C4-2B (cell line): Measurements from ENCODE around the gene SCAF1.

Experiments used
- H3K27ac ChIP-seq: fragments of 450-650 bp; 2 replicates; pipeline ENCODE4 v1.5.1; 2017
- CTCF ChIP-seq: fragments of 450-650 bp; conservative IDR thresholded peaks from 2 replicates; pipeline ENCODE4 v1.5.1; 2017; ENCODE audit warnings: mild to moderate bottlenecking
- ZFX ChIP-seq: fragments of 450-650 bp; IDR thresholded peaks from 2 replicates; pipeline ENCODE4 v1.6.1; 2017

The SCAF1 gene

GRCh38 chr19:49601482-49602038 is 40.4 kb upstream of the SCAF1 start:
- TF ChIP-seq CTCF (no peak), ZFX (no peak)
- H3K27ac ChIP-seq: no peak overlapping the region

GRCh38 chr19:49602806-49603205 is 39.2 kb upstream of the SCAF1 start:
- H3K27ac ChIP-seq: no peak overlapping the region
- no peak for TF ChIP-seq CTCF
- TF ChIP-seq ZFX: no peak

- H3K27ac ChIP-seq: peak overlapping the region; percentile 0; the same call in 1 of the 2 replicates
- TF ChIP-seq CTCF (no peak), ZFX (no peak)
Measured at GRCh38 chr19:49605605-49606004, 36.4 kb upstream of the SCAF1 start.

GRCh38 chr19:49609499-49610092 is 32.4 kb upstream of the SCAF1 start:
- TF ChIP-seq ZFX: no peak

GRCh38 chr19:49613374-49613773 is 28.6 kb upstream of the SCAF1 start:
- H3K27ac ChIP-seq: peak overlapping the region; percentile 32
- TF ChIP-seq CTCF: no peak
- TF ChIP-seq ZFX: no peak

More at GRCh38 chr19:49609499-49610092, 32.4 kb upstream of the SCAF1 start:
- H3K27ac ChIP-seq: no peak overlapping the region

GRCh38 chr19:49614096-49614833 is 27.7 kb upstream of the SCAF1 start:
- peak overlapping the region; percentile 32 for H3K27ac ChIP-seq
- TF ChIP-seq ZFX (no peak), CTCF (no peak)

GRCh38 chr19:49615861-49616260 is 26.1 kb upstream of the SCAF1 start:
- TF ChIP-seq ZFX (no peak), CTCF (no peak)
- no peak overlapping the region for H3K27ac ChIP-seq
